GM19035 (cell line): ENCODE results near the gene DNAJB12.

Experiments
- ATAC-seq: cut with Tn5 transposase; IDR thresholded peaks from one replicate; pipeline ENCODE4 v1.9.1; 2021; ENCODE audit not compliant: unreplicated experiment

The DNAJB12 gene

DNA sequence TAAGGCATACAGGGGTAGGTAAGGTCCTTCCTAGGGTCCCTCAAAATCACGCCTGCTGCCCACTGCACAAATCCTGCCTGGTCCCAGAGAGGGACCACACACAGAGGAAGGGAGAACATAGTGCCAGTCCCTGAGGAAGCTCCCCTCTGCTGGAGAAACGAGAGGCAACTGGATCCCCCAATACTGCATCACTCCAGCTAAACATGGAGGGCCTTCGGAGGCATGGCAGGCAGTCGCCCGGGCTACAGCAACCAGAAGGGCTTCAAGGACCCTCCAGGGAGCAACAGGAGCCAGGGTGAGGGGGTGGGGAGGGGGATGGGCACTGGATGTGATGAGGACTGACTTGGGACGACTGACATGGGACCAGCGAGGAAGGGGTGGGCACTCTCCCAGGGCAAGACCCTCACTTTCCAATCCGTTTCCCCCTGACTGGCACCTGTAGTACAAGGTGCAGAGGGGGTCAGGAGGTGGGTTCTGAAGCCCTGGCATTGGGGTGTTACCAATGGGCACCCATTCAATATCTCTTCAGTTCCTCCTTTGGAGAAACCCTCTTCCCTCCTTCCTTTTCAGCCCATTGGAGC, 59.3 kb downstream of the DNAJB12 start:
- no peak for ATAC-seq

DNA sequence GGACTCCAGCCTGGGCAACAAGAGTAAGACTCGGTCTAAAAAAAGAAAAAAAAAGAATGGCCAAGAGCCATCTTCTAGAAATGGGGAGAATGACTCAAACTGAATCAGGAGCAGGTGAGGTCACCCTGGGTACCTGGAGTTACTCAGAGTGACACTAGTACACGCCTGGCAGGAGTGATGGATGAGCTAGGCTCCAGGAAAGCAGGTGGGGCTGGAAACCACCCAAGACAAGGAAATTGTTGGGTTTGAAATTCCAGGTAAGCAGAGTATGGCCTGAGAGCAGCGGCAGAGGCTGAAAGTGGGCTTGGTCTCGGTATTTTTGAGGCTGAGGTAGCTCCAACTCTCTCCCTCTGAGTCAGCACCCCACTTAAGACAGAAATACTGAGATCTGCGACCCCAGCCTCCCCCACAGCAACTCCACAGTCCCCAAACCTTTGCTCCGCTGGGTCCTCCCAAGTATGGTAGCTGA, 62.5 kb downstream of the DNAJB12 start:
- no peak for ATAC-seq

DNA sequence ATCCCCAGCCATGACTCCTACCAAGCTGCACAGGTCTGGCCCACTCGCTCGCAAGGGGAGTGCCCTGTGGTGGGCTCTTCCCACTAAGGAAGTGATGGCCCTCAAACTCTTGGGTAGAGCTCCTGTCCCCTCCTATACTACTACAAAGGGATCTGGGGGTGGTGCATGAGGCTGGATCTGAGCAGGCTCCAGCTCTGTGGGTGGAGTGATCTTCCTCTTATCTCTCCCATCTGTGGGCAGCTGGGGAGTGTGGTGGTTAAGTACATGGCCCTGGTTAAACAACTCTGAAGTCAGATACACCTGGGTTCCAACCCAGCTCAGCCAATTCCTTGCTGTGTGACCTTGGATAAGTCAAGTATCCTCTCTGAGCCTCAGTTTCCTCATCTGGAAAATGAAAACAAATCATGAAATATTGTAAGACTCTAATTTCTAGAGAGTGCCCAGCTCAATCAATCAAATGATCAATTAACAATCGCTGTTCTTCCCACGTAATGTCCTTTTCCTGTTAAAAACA, 63.6 kb downstream of the DNAJB12 start:
- ATAC-seq = no peak

GRCh38 chr10:72285972-72286521, 68.7 kb downstream of the DNAJB12 start:
- no peak for ATAC-seq

DNA sequence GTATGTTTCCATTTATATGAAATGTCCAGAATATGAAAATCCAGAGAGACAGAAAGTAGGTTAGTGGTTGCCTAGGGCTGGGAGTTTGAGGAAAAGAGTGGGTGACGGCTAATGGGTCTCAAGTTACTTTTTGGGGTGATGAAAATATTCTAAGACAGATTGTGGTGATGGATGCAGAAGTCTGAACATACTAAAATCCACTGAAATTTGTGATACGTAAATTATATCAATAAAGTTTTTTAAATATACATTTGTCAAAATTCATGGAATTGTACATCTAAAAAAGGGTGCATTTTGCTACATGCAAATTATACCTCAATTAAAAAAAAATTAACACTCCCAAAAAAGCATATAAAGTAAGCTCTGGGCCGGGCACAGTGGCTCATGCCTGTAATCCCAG, 71.6 kb downstream of the DNAJB12 start:
- ATAC-seq = no peak
